HS-27A (cell line): ENCODE measurements around the gene SERGEF.
A peak's percentile ranks its signal among the peaks of the same experiment; 100 is the strongest.

ENCODE experiments used
- DNase-seq: peaks from one replicate; pipeline ENCODE4 v3.0.0-alpha.2; 2012; ENCODE audit warnings: low read depth, missing footprints

Gene SERGEF

GRCh38 chr11:17786824-17787525, 225.9 kb downstream of the SERGEF start:
- peak; percentile 75 for DNase-seq

- no peak for DNase-seq
These were observed 229.0 kb downstream of the SERGEF start for GRCh38 chr11:17783878-17784277.

- DNase-seq = no peak
These were observed 230.1 kb downstream of the SERGEF start for GRCh38 chr11:17782603-17783337.

DNA sequence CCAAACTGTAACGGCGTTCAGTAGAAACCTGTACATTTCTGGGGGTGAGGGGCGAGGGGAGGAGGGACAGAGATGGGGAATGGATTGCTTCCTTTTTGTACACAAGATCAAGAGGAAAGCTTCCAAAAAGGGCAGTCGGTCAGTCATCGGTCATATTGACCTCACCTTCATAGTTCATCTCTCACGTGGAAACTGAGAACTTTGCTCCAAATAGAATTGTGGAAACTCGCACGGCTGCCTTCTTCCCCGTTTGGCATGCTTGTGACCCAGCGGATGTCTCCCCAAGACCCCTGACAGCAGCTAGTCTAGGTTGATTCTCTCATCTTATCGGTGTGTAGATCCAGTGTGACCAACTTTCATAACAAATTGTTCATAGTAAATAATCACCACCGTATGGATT, 230.7 kb downstream of the SERGEF start:
- no peak for DNase-seq

DNA sequence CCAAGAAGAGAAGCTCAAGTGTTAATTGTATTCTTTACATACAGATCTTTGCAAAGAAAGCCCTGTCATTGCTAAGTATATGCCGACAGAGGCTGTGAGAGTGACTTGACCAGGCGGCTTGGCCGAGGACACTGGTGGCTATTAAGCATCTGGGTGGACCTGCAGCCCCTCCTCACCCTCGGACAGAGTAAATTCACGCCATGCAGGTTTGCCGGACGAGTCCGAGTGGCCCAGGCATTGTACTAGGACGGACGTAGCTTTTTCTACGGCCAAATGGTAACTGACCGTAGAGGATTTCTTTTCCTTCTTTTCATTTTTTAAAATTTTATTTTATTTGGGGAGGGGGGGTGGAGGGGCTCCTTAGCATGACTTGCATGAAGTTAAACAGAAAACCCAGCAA, 231.2 kb downstream of the SERGEF start:
- DNase-seq = no peak

- DNase-seq = no peak
These were observed 231.6 kb downstream of the SERGEF start for GRCh38 chr11:17781221-17781620.

DNA sequence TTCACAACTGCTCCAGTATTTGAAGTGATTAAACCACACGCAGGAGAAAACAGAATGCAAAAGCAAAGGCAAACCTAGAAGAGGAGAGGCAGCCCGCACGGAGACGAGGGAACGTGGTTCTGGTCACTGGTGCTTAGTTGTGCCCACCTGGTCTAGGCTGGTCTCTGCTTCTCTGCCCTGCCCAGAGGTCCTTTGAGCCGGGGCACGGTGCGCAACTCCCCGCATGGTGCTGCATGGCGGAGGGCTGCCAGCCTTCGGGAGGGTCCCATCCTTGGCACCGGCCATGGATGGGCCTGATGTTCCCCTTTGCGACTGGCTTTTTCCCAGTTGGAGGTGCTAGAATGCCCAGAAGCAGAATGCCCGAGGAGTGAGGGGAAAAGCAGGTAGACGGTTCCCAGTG, 232.2 kb downstream of the SERGEF start:
- no peak for DNase-seq

- no peak for DNase-seq
These were observed 232.8 kb downstream of the SERGEF start for GRCh38 chr11:17779861-17780594.

DNA sequence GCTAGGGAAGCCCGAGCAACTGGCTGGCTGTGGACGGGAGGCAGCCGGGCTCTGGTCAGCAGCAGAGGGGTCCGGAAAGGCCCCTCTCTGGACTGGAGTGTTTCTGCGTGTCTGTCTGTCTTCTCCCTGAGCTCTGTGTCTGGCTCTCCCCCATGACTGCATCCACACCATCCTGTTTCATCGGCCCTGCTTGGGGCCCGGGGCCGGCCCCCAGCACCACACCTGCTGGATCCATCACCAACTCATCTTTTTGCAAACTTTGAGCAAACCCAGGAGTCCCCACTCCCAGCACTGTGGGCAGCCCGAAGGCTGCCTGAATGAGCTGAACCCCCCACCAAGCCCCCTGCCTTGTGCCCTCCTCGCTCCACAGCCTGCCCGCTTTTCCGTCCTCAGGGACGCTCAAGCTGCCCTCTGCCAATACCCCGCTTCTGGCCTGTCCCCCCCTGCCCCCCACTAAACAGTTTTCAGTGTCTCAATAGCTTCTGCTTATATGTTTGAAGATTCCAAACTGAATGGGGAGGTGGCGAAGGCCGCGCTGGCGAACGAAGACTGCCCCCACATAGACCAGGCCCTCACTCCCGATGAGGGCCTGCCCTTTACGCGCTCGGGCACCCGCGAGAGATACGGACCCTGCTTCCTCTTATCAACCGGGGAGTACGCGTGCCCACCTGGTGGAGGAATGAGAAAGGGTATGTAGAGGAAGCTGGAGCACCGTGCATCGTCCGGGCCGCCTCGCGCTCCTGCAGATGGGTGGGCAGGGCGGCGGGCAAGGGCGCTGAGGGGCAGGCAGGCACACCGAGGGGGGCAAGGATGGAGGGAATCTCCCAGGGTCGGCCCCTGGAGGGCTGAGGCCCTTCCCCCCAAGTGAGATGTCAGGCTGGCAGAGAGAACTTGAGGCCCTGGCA, 233.6 kb downstream of the SERGEF start:
- DNase-seq = no peak

DNA sequence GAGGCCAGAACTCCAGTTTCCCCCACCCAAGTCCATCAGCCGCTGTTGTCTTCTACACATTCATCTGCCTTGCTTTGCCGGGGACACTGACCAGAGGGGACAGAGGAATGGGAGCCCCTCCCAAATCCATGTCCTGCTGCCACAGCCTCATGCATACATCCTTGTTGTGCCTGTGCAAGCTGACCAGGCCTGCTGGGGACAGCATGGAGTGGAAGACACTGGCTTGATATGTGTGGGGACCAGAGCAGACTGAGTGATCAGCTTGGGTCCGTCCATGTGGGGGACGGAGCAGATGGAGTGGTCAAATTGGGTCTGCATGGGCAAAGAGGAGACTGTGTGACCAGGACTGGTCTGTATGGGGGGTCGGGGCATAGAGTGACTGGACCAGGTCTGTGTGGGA, 234.5 kb downstream of the SERGEF start:
- DNase-seq = no peak

- DNase-seq = no peak
These were observed 235.1 kb downstream of the SERGEF start for GRCh38 chr11:17777738-17778091.

GRCh38 chr11:17777086-17777737, 235.6 kb downstream of the SERGEF start:
- DNase-seq = no peak

DNA sequence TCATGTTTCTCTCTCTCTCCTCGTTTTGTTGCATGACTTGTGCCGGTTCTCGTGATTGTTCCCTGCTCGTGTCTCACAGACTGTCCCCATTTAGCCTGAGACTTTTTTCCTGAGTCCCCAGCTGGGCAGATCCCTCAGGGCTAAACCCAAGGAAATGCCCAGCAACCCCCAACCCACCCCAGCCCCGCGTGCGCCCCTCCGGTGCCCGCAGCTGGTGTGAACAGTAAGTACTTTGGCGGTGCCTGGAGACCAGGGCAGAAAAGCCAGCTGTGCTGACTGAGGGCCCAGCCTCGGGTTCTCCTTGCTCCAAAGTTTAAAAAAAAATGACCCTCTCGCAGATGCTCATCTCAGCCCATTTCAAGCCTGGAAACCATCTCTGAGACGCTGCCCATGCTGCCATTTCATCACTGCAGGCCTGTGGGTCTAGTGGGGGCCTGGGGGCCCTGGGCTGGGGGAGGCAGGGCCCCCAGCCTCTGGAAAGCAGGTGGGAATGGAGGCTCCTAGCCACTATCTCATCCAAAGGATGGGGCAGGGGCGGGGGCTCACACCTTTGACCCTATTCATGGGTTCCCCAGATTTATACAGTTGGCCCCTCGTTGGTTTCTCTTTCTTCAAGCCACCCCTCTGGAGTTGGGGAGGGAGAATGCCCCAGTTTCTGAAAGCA, 236.5 kb downstream of the SERGEF start:
- DNase-seq = no peak

DNA sequence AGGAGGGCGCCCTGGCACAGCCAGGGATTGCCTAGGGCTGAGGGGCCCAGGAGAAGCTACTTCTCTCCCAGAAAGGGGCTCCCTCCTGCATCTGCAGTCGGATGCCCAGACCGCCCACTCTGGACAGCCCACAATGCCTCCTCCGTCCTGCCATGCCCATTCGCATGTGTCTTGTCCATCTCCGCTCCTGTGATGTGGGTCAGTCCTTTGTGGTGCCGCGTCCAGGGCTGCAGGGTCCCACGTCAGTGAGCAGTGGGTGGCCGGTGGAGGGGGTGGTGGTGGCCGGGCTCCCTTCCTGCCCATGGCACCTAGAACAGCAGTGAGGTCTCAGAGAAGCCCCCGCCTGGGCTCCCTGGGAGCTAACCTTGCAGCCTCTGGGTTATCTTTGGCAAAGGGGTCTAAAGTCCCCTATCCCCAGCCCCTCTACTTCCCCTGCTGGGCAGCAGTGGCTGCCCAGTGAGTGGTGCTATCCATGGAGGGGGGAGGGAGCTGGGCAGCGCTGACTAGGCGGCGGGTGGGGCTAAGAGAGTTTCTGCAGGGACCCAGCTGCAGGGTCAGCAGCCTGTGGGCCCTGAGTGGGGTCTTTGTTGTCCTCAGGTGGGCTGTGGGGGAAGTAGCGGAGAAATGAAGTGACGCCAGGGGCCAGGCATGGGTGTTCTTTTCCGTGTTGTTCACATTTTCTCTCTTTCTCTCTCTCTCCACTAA, 237.2 kb downstream of the SERGEF start:
- DNase-seq = no peak

- no peak for DNase-seq
These were observed 237.9 kb downstream of the SERGEF start for GRCh38 chr11:17775035-17775348.

- no peak for DNase-seq
These were observed 238.4 kb downstream of the SERGEF start for GRCh38 chr11:17774232-17775034.

GRCh38 chr11:17773674-17774073, 239.2 kb downstream of the SERGEF start:
- no peak for DNase-seq

GRCh38 chr11:17772704-17773600, 239.9 kb downstream of the SERGEF start:
- DNase-seq = no peak
